OCI-LY7 (cell line): ENCODE results near the gene NRN1L. TPM values are rescaled to one million over a fixed set of nuclear protein-coding genes. Genes with fewer than 3 reads are reported as not detected.

Source experiments
- BruUV-seq: library from RNA; stranded (reverse); fragments of 400-500 nt; replicated peaks from 2 replicates; lab custom pipeline; 2021; lab: Mats Ljungman, UMichigan
- CTCF ChIA-PET: fragments of 300-600 bp; sonication (Branson Sonifier 250); formaldehyde crosslinking; loops from one replicate; lab custom pipeline; 2022; ENCODE audit warnings: antibody characterized with exemption; ENCODE audit not compliant: unreplicated experiment; lab: Charles Lee
- POLR2A ChIA-PET: fragments of 300-600 bp; sonication (Branson Sonifier 250); formaldehyde crosslinking; loops from one replicate; lab custom pipeline; 2022; ENCODE audit warnings: antibody characterized with exemption; lab: Charles Lee
- DNase-seq: peaks from one replicate; pipeline ENCODE4 v3.0.0-alpha.2; 2015; ENCODE audit warnings: low spot score
- H2AFZ ChIP-seq: fragments of 200-600 bp; sonication (generic), shearing (Covaris generic); 2 replicates; pipeline ENCODE4 v1.6.1; 2014; ENCODE audit warnings: mild to moderate bottlenecking, antibody characterized with exemption, low read length, moderate library complexity
- H3K27ac ChIP-seq: fragments of 200-600 bp; sonication (generic); 2 replicates; pipeline ENCODE4 v1.5.1; 2014; ENCODE audit warnings: mixed run types, low read depth, mild to moderate bottlenecking, moderate library complexity, low read length, inconsistent platforms; ENCODE audit not compliant: poor library complexity, severe bottlenecking
- H3K36me3 ChIP-seq: fragments of 200-600 bp; sonication (generic); 2 replicates; pipeline ENCODE4 v1.6.1; 2014; ENCODE audit warnings: mild to moderate bottlenecking, antibody characterized with exemption, low read length, moderate library complexity, mixed read lengths; ENCODE audit not compliant: insufficient read depth
- H3K4me1 ChIP-seq: fragments of 200-600 bp; sonication (generic); 2 replicates; pipeline ENCODE4 v1.5.1; 2014; ENCODE audit warnings: mild to moderate bottlenecking, low read length; ENCODE audit not compliant: insufficient read depth, poor library complexity, severe bottlenecking
- H3K4me2 ChIP-seq: fragments of 200-600 bp; sonication (generic); 2 replicates; pipeline ENCODE4 v1.6.1; 2014; ENCODE audit warnings: mild to moderate bottlenecking, low read length
- H3K4me3 ChIP-seq: fragments of 200-600 bp; sonication (generic); 2 replicates; pipeline ENCODE4 v1.5.1; 2014; ENCODE audit warnings: mild to moderate bottlenecking, low read depth, low read length; ENCODE audit not compliant: poor library complexity, severe bottlenecking
- H3K79me2 ChIP-seq: fragments of 200-600 bp; sonication (generic); 2 replicates; pipeline ENCODE4 v1.6.1; 2016; ENCODE audit warnings: low read depth, mild to moderate bottlenecking, low read length, moderate library complexity, mixed read lengths; ENCODE audit not compliant: insufficient read depth
- H3K9me2 ChIP-seq: fragments of 200-600 bp; sonication (generic); 2 replicates; pipeline ENCODE4 v1.6.1; 2016; ENCODE audit warnings: mild to moderate bottlenecking, low read length, mixed read lengths; ENCODE audit not compliant: insufficient read depth
- H3K9me3 ChIP-seq: fragments of 200-600 bp; sonication (generic); 2 replicates; pipeline ENCODE4 v1.6.1; 2014; ENCODE audit warnings: mild to moderate bottlenecking, mixed run types, low read length, mixed read lengths
- H4K20me1 ChIP-seq: fragments of 200-600 bp; sonication (generic); 2 replicates; pipeline ENCODE4 v1.6.1; 2014; ENCODE audit warnings: mild to moderate bottlenecking, antibody characterized with exemption, low read length, moderate library complexity, mixed read lengths; ENCODE audit not compliant: insufficient read depth
- EZH2phosphoT487 ChIP-seq: fragments of 200-600 bp; sonication (generic); IDR thresholded peaks from 2 replicates; pipeline ENCODE4 v1.6.1; 2018; ENCODE audit warnings: low read depth, borderline replicate concordance, mild to moderate bottlenecking, mixed run types, antibody characterized with exemption, low read length, moderate library complexity, mixed read lengths
- intact Hi-C: fragments of 100-400 bp; cut with micrococcal nuclease; formaldehyde crosslinking; loops from one replicate; pipeline ENCODE4 v1.10.0; 2022; ENCODE audit not compliant: unreplicated experiment
- total RNA-seq, 2 experiments: library from RNA; depleted of rRNA in 1 of 2; stranded (reverse); fragments of >200 nt in 1 of 2; shearing (Covaris generic) in 1 of 2; gene quantifications; 2 replicates each; pipeline ENCODE4 v1.2.3, GENCODE V29; 2014 to 2022
- TF ChIP-seq, protein P1 (sequence below): fragments of 200-600 bp; sonication (generic); conservative IDR thresholded peaks from 2 replicates; pipeline ENCODE4 v1.5.1; 2014; ENCODE audit warnings: mild to moderate bottlenecking, antibody characterized with exemption, low read length, moderate library complexity, mixed read lengths

Gene NRN1L
- total RNA-seq, 2 experiments from 2014 or later: 0.66 to 0.80 TPM

- H3K36me3 ChIP-seq: peaks cover 56% of the 10 kb centered on the region
- H3K4me3 ChIP-seq: no peak overlapping the region
- BruUV-seq: no TSS peak
- H3K4me2 ChIP-seq: no peak overlapping the region
- H4K20me1 ChIP-seq: peaks cover 4% of the 10 kb centered on the region; the same call in 1 of the 2 replicates
- H3K4me1 ChIP-seq: peaks cover 20% of the 10 kb centered on the region
- H3K27ac ChIP-seq: no peak overlapping the region
- peaks cover 3% of the 10 kb centered on the region; the same call in 1 of the 2 replicates for H3K79me2 ChIP-seq
- TF ChIP-seq, protein P1, sequence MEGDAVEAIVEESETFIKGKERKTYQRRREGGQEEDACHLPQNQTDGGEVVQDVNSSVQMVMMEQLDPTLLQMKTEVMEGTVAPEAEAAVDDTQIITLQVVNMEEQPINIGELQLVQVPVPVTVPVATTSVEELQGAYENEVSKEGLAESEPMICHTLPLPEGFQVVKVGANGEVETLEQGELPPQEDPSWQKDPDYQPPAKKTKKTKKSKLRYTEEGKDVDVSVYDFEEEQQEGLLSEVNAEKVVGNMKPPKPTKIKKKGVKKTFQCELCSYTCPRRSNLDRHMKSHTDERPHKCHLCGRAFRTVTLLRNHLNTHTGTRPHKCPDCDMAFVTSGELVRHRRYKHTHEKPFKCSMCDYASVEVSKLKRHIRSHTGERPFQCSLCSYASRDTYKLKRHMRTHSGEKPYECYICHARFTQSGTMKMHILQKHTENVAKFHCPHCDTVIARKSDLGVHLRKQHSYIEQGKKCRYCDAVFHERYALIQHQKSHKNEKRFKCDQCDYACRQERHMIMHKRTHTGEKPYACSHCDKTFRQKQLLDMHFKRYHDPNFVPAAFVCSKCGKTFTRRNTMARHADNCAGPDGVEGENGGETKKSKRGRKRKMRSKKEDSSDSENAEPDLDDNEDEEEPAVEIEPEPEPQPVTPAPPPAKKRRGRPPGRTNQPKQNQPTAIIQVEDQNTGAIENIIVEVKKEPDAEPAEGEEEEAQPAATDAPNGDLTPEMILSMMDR: no peak
- no peak for TF ChIP-seq EZH2phosphoT487
- no peak for DNase-seq
- intact Hi-C loops: no loop called here
- no peak overlapping the region for H2AFZ ChIP-seq
- ChIA-PET POLR2A (no interaction called here), CTCF (no interaction called here)
- no peaks in the 10 kb centered on the region for H3K9me2 ChIP-seq
- H3K9me3 ChIP-seq: no peaks in the 10 kb centered on the region
Observed at GRCh38 chr16:67930191-67930590, 45.5 kb downstream of the NRN1L start.

- POLR2A ChIA-PET: no interaction called here
- intact Hi-C loops: no loop called here
Observed at GRCh38 chr16:67930678-67931211, 46.1 kb downstream of the NRN1L start.

More at GRCh38 chr16:67930678-67931211, 46.1 kb downstream of the NRN1L start:
- Histone ChIP-seq H3K79me2 (peaks cover 4% of the 10 kb centered on the region; the same call in 1 of the 2 replicates), H3K36me3 (peaks cover 58% of the 10 kb centered on the region), H4K20me1 (peaks cover 4% of the 10 kb centered on the region; the same call in 1 of the 2 replicates), H2AFZ (no peak overlapping the region), H3K27ac (no peak overlapping the region), H3K4me1 (peaks cover 23% of the 10 kb centered on the region), H3K4me2 (no peak overlapping the region), H3K9me3 (no peaks in the 10 kb centered on the region), H3K9me2 (no peaks in the 10 kb centered on the region), H3K4me3 (no peak overlapping the region)
- TF ChIP-seq EZH2phosphoT487: no peak
- TF ChIP-seq, protein P1: no peak
- no TSS peak for BruUV-seq
- CTCF ChIA-PET: no interaction called here
- no peak for DNase-seq
